Endometrial microvascular endothelial cells (primary cell): ENCODE data around the gene CMAS. TPM values are rescaled to one million over a fixed set of nuclear protein-coding genes. Genes with fewer than 3 reads are reported as not detected.

Experiments
- in situ Hi-C: cut with HindIII; loops from 2 replicates; pipeline ENCODE4 v1.10.0; 2017; ENCODE audit warnings: low sequenced_read_pairs, low pct_unique_long_range_greater_than_20kb; ENCODE audit errors: inconsistent ontology term
- total RNA-seq: library from RNA; depleted of rRNA; stranded (reverse); fragments of >200 nt; gene quantifications from one replicate; pipeline ENCODE4 v1.2.3, GENCODE V29; 2015; ENCODE audit errors: inconsistent ontology term

Gene CMAS
- total RNA-seq, 1 donor from 2014 or later: 34.7 TPM

DNA sequence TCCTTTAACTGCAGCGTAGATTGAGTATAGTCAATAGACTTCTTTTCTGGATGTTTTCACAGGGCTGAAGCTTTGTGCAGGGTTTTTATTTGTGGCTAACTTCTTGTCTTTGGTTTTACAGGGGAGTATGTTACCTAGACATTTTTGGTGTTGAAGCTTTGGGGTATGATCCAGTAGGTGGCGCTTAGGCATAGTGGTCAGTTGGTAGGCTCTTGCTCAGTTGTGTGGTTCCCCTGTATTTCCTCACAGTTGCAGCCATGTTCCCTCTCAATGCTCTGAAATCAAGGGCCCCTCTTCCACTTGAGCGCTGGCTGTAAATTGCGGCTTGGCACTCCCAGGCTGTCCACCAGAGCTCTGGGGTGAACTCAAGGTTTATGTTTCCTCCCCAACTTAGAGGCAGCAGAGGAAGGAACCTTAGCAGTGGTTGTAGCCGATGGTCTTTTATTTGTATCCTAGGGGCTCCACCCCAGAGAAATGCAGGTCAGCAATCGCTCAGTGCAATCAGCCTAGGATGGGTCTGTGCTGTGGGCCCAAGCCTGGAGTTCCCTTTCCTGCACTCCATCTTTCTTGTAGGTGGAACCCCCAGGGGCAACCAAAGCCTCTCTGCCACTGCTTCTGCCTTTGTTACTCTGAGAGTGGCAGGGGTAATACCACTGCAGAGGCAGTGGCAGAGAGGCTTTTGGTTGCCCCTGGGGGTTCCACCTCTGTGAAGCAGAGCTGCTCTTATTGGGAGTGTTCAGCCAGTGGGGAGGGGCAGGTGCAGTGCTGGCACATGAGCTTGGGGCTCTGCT is 55.1 kb downstream of the CMAS start:
- in situ Hi-C loops: no loop called here

DNA sequence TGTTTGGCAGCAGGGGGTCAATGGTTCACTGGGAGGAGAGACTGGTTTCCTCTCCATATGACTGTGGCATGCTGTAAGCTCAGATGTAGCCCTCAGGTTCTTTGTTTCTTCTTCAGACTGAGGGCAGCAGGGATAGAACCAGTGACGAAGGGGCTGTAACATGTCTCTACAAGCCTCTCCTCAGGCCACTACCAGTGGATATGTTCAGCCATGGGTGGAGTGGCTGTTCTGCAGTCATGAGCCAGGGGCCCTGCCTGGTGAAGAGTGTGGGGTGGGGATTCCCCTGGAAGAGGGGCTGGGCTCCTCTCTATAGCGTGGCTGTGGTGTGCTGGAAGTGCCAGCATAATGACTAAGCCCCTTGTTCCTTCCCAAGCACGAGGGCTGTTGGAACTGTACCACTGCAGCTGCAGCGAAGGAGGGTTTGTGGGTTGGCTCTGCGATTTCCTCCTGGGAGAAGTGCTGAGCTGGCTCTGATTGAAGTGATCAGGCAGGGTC is 55.8 kb downstream of the CMAS start:
- in situ Hi-C loops: no loop called here

DNA sequence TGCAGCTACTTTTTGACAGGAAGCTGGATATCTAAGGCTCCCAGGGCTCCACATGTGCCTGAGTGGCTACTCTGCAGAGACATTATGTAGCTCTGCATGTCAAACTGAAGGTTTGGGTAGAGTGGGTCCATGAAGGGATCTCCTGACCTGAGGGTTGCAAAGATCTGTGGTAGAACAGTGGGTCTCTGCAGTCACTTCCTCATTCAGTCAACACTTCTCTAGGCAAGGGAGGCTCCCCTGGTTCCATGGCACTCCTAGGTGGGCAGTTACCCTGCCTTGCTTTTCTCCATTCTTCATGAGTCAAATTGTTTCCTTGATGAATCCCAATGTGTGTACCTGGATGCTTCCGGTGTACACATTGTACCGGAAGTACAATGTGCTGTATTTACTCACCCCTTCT is 57.4 kb downstream of the CMAS start:
- in situ Hi-C loops: no loop called here

DNA sequence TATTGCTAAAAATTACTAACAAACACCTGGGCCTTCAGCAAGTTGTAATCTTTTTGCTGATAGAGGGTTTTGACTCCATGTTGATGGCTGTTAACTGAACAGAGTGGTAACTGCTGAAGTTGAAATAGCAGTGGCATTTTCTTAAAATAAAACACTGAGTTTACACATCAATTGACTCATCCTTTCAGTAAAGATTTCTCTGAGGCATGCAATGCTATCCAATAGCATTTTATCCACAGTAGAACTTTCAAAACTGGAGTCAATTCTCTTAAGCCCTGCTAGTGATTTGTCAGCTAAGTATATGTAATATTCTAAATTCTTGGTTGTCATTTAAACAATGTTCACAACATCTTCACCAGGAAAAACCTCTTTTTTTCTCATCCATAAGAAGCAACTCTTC is 59.5 kb downstream of the CMAS start:
- in situ Hi-C loops: no loop called here

DNA sequence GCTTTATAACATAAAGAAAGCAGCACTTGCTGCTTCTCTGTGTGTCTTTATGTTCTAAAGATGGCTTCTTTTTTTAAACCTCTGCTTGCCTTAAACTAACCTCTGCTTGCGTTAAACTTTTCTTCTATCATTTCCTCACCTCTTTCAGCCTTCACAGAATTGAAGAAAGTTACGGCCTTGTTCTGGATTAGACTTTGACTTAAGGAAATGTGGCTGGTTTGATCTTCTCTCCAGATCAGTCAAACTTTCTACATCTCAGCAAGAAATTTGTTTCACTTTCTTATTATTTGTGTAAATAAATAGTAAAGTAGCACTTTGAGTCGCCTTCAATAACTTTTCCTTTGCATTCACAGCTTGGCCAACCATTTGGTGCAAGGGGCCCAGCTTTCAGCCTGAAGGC is 64.2 kb downstream of the CMAS start:
- in situ Hi-C loops: no loop called here

Other genes starting within 250 kb of the CMAS start
- gene ABCC9, start 104.8 kb upstream of the CMAS start, total RNA-seq: not detected